HG02642 (cell line): Measurements from ENCODE around the gene MRC2.

Experiments
- ATAC-seq: cut with Tn5 transposase; IDR thresholded peaks from one replicate; pipeline ENCODE4 v1.9.1; 2021; ENCODE audit warnings: mild to moderate bottlenecking; ENCODE audit not compliant: unreplicated experiment, poor library complexity

Gene MRC2

GRCh38 chr17:62657145-62657665 is 29.7 kb downstream of the MRC2 start:
- no peak for ATAC-seq

DNA sequence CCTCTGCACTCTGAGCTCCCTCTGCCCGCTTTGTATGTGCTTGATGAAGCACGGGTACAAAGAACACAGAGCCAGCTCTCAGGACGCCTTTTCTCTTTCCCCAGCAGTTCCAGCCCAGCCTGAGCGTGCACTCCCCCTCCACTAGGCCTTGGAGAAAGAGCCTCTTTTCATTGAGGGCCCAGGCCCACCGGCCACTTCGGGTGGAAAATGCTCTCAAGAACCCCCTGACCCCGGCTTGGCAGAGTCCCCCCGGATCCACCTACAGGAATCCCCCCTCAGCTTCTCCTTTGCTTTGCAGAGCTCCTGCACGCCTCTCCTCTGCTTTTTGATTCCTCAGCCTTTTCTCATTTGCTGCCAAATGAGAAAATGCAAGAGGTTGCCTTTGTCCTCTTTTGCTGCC is 30.2 kb downstream of the MRC2 start:
- no peak for ATAC-seq

DNA sequence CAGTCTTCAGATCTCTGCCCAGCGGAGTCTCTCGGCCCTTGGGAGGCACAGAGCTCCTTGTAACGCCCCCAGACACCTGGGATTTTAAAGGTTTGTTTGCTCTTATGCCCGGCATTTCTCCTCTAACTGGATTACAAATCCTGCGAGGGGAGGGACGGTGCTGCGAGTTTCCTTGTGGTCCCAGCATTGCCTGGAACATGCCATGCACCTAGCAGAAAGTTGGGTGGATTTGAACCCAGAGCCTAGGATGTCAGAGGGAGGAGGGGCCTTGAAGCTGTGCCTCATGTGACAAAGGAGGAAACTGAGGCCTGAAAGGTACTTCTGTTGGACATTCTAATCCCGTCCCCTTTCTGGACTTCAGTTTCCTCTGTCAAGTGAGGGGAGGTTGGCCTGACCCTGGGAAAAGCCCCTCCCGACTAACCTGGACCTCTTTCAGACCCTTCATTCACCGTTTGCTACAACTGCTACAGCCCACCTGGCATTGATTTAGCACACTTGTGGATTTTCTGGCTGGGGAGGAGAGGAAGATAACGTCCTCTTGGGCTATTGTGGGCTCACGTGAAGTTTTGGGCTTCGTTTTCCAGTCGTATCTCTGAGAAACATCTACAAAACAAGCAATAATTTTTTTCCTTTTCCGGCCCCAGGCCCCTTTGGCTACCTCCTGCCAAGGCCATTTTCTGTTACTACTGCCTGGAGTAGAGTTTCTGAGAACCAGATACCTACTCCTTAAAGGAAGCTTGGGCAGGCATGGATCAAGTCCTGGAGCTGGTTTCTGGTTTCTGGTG is 30.9 kb downstream of the MRC2 start:
- ATAC-seq = no peak

DNA sequence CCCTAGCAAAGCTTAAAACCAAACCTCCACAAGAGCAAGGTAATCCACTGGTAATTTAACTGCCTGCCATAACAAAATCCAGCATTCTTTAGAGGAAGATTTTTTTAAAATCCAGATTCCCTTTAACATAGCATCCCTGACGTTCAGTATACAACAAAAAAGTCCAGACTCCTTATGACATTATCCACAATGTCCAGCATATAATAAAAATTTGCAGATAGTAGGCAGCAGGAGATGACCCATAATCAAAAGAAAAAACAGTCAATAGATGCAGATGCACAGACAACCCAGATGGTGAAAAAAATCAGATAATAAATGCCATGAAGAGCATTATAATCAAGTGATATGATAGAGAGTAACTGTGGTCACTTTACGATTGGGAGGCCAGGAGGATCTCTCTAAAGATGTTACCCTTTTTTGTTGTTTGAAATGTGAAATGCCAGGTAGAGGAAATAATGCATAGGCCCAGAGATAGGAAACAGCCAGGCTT is 33.2 kb downstream of the MRC2 start:
- no peak for ATAC-seq

DNA sequence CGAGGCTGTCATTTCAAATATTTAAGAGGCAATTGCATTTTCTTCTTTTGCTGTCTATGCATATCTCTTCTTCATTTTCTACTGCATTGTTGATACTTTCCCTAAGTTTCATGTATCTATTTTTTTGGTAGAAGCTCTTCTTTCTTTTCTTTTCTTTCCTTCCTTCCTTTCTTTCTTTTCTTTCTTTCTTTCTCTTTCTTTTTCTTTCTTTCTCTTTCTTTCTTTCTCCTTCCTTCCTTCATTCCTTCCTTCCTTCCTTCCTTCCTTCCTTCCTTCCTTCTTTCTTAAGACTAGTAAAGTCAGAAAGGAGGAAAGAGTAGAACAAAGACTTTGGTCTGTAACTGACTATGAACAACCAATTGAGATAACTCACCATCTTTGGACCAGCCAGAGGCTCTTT is 33.9 kb downstream of the MRC2 start:
- ATAC-seq = no peak

GRCh38 chr17:62662855-62663254 is 35.4 kb downstream of the MRC2 start:
- no peak for ATAC-seq

DNA sequence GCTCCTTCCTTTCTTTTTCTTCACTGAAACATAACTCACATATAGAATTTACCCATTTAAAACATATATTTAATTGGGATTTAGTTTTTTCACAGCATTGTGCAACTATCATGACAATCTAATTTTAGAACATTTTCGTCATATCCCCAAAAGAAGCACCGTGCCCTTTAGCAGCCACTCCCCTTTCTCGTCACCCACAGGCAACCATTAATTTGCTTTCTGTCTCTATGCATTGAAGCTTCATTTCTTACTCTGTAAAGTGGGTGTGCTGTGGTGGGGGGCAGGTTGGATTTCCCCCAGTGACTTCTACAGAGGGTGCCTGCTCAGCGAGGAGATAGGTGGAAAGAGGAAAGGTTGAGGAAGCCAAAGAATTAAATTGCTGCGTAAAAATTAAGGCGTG is 35.8 kb downstream of the MRC2 start:
- ATAC-seq = no peak

DNA sequence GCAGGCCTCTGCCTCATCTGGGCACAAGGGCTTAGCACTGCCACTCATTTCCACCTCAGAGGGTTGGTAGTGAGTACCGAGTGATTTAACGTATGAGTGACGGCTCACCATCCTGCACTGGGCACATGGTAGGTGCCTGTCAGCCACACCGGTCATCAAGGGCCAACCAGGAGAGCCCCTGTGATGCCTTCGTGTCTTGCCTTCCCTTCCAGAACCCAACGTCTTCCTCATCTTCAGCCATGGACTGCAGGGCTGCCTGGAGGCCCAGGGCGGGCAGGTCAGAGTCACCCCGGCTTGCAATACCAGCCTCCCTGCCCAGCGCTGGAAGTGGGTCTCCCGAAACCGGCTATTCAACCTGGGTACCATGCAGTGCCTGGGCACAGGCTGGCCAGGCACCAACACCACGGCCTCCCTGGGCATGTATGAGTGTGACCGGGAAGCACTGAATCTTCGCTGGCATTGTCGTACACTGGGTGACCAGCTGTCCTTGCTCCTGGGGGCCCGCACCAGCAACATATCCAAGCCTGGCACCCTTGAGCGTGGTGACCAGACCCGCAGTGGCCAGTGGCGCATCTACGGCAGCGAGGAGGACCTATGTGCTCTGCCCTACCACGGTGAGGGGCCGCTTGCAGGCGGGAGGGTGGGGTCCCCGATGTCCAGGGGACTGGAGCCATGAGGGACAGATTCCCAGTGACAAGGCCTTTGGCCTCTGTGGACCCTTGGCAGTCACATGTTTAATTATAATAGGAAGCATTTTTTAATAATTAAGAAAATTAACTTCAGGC is 37.1 kb downstream of the MRC2 start:
- no peak for ATAC-seq

GRCh38 chr17:62665599-62665998 is 38.1 kb downstream of the MRC2 start:
- no peak for ATAC-seq

- no peak for ATAC-seq
Observed at GRCh38 chr17:62666061-62666800, 38.8 kb downstream of the MRC2 start.

GRCh38 chr17:62666801-62667591 is 39.5 kb downstream of the MRC2 start:
- ATAC-seq = no peak

DNA sequence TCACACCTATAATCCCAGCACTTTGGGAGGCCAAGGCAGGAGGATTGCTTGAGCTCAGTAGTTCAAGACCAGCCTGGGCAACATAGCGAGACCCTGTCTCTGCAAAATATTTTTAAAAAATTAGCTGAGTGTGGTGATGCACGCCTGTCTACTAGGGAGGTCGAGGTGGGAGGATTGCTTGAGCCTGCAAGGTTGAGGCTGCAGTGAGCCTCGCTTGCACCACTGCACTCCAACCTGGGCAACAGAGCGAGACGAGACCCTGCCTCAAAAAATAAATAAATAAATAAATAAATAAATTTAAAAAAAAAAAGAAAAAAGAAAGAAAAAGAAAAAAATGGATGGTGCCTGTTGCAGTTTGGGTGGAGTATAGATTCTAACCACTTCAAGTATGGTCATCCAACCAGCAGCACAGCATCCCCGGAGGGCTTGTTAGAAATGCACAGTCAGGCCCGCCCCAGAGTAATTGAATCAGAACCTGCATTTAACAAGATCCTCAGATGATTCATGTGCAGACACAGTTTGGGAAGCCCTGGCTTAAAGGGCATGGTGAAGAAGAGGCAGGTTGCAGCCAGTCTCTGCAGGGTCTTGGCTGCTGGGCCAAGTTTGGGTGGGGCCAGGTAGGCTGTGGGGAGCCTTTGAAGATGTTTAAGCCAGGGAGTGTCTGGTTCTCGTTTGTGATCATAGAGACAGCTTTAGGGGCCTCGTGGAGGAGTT is 40.8 kb downstream of the MRC2 start:
- ATAC-seq = no peak

DNA sequence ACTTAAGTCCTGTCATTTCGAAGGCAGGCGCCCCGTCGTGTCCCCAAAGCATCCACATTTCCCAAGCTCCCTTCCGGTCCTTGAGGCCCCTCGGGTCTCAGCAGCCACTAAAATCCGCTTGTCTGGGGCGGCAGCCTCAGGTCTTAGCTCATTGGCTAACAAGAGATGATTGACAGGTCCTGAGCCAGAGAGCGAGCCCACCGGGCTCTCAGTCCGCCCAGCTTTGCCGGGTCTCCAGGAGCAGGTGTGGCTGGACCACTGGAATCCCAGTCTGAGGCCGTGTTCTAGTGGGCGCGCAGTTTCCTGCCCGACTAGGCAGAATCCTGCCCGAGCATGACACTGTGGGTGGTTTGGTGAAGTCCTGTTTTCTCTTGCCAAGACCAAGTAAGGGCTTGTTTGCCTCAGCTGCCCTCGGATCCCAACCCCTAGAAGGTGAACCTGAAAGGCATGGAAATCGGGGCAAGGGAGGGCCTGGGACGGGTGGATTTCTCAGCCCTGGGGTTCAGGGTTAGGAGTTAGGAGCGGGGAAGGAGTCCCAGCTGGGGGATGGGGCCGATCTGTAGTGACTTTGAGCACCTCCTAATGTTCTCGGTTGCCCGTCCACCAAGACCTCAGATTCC is 42.8 kb downstream of the MRC2 start:
- ATAC-seq = no peak

GRCh38 chr17:62671553-62671952 is 44.1 kb downstream of the MRC2 start:
- ATAC-seq = no peak

GRCh38 chr17:62672957-62673356 is 45.5 kb downstream of the MRC2 start:
- ATAC-seq = no peak

- ATAC-seq = no peak
Observed at GRCh38 chr17:62673614-62674362, 46.3 kb downstream of the MRC2 start.

GRCh38 chr17:62674363-62674739 is 46.9 kb downstream of the MRC2 start:
- no peak for ATAC-seq

DNA sequence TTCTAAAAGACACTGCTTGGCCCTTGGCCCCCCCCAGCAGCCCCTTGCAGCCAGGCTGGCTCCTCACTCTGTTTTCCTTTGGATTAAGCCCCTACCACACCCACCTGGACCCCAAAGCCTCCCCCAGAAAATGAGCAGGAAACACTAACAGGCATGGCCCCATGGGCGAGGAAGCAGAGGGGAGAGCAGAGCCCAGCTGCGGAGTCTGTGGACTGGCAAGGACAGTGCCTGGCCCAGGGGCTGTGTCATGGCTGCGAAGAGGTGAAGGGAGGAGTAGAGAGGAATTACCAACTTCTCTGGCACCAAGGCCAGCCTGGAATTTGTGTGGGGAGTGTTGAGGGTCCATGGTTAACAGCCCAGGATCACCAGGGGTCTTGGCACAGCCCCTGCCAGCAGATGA is 47.4 kb downstream of the MRC2 start:
- ATAC-seq = no peak
